HEK293 (cell line): ENCODE measurements around the gene FAM200B.

Source experiments
- GLIS2 ChIP-seq: fragments of 450-650 bp; formaldehyde crosslinking; IDR thresholded peaks from 2 replicates; pipeline ENCODE4 v1.5.1; 2016; ENCODE audit warnings: missing biosample characterization, missing genetic modification characterization
- REST ChIP-seq: fragments of 450-650 bp; formaldehyde crosslinking; IDR thresholded peaks from 2 replicates; pipeline ENCODE4 v1.5.1; 2016; ENCODE audit warnings: missing biosample characterization, missing genetic modification characterization
- ZBTB21 ChIP-seq: fragments of 450-650 bp; formaldehyde crosslinking; IDR thresholded peaks from 2 replicates; pipeline ENCODE4 v1.5.1; 2017; ENCODE audit warnings: missing biosample characterization, missing genetic modification characterization
- ZNF138 ChIP-seq: fragments of 450-650 bp; formaldehyde crosslinking; IDR thresholded peaks from 2 replicates; pipeline ENCODE4 v1.5.1; 2016; ENCODE audit warnings: missing biosample characterization, missing genetic modification characterization, borderline replicate concordance
- ZNF221 ChIP-seq: fragments of 450-650 bp; formaldehyde crosslinking; IDR thresholded peaks from 2 replicates; pipeline ENCODE4 v1.5.1; 2017; ENCODE audit warnings: missing biosample characterization, missing genetic modification characterization, borderline replicate concordance
- ZNF391 ChIP-seq: fragments of 450-650 bp; formaldehyde crosslinking; IDR thresholded peaks from 2 replicates; pipeline ENCODE4 v1.5.1; 2016; ENCODE audit warnings: low read depth, missing biosample characterization, missing genetic modification characterization, borderline replicate concordance
- ZSCAN30 ChIP-seq: fragments of 450-650 bp; IDR thresholded peaks from 2 replicates; pipeline ENCODE4 v1.5.1; 2018; ENCODE audit warnings: missing biosample characterization, mild to moderate bottlenecking, missing genetic modification characterization, moderate library complexity
- TF ChIP-seq, protein P1 (sequence below): fragments of 450-650 bp; formaldehyde crosslinking; IDR thresholded peaks from 2 replicates; pipeline ENCODE4 v1.5.1; 2016; ENCODE audit warnings: missing biosample characterization, missing genetic modification characterization

DNA sequence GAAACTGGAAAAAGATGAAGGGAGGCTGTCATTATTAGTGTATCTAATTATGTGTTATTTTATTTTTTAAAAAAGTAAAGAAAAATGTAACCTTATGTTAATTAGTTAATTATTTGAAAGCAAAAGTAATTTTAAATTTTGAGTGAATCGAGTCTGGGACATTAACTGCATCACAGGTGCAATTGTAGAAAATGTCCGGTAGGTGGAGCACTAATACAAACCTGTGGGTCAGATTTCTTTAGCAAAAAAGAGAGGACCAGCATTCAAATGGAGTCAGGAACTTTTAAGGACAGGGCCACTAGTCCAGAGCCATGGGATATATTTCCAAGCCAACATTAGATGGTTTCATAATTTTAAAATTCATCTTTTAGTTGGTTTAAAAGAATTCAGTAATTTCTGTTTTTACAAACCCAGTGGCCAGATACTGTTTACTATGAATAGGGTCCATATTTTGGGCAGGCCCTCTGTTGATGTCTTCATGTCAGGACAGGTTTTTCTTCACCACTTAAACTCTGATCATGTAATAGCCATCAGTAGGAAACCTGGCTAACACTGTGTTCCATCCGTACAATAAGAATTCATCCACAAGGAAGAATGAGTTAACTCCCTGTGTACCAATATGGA lies 48.4 kb downstream of the FAM200B start:
- TF ChIP-seq GLIS2 (no peak), ZNF221 (tag by site-specific recombination) (no peak), ZNF138 (tag by site-specific recombination) (no peak), ZSCAN30 (tag by site-specific recombination) (no peak), ZNF391 (no peak), REST (tag by site-specific recombination) (no peak), ZBTB21 (no peak)
- TF ChIP-seq, protein P1, sequence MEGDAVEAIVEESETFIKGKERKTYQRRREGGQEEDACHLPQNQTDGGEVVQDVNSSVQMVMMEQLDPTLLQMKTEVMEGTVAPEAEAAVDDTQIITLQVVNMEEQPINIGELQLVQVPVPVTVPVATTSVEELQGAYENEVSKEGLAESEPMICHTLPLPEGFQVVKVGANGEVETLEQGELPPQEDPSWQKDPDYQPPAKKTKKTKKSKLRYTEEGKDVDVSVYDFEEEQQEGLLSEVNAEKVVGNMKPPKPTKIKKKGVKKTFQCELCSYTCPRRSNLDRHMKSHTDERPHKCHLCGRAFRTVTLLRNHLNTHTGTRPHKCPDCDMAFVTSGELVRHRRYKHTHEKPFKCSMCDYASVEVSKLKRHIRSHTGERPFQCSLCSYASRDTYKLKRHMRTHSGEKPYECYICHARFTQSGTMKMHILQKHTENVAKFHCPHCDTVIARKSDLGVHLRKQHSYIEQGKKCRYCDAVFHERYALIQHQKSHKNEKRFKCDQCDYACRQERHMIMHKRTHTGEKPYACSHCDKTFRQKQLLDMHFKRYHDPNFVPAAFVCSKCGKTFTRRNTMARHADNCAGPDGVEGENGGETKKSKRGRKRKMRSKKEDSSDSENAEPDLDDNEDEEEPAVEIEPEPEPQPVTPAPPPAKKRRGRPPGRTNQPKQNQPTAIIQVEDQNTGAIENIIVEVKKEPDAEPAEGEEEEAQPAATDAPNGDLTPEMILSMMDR (tag by site-specific recombination): 0 out of 2 replicates have a peak, but pooled peaks have one; percentile 19
